HL-60 (cell line): ENCODE results near the gene IL17C.
A peak's percentile ranks its signal among the peaks of the same experiment; 100 is the strongest.

Experiments
- GABPA ChIP-seq: IDR thresholded peaks from 2 replicates; pipeline ENCODE4 v1.6.1; 2012; ENCODE audit warnings: low read depth
- POLR2AphosphoS5 ChIP-seq: IDR thresholded peaks from 2 replicates; pipeline ENCODE4 v1.6.1; 2012; ENCODE audit warnings: low read depth
- SPI1 ChIP-seq: IDR thresholded peaks from 2 replicates; pipeline ENCODE4 v1.6.1; 2012; ENCODE audit warnings: low read depth, mild to moderate bottlenecking, borderline replicate concordance
- TF ChIP-seq, protein P1 (sequence below): IDR thresholded peaks from one replicate; pipeline ENCODE4 v1.5.1; 2011; ENCODE audit warnings: low read length, control low read depth, inconsistent platforms; ENCODE audit not compliant: insufficient read depth
- TF ChIP-seq, protein P2 (sequence below): IDR thresholded peaks from 2 replicates; pipeline ENCODE4 v1.6.1; 2012; ENCODE audit warnings: low read depth; ENCODE audit not compliant: insufficient replicate concordance

DNA sequence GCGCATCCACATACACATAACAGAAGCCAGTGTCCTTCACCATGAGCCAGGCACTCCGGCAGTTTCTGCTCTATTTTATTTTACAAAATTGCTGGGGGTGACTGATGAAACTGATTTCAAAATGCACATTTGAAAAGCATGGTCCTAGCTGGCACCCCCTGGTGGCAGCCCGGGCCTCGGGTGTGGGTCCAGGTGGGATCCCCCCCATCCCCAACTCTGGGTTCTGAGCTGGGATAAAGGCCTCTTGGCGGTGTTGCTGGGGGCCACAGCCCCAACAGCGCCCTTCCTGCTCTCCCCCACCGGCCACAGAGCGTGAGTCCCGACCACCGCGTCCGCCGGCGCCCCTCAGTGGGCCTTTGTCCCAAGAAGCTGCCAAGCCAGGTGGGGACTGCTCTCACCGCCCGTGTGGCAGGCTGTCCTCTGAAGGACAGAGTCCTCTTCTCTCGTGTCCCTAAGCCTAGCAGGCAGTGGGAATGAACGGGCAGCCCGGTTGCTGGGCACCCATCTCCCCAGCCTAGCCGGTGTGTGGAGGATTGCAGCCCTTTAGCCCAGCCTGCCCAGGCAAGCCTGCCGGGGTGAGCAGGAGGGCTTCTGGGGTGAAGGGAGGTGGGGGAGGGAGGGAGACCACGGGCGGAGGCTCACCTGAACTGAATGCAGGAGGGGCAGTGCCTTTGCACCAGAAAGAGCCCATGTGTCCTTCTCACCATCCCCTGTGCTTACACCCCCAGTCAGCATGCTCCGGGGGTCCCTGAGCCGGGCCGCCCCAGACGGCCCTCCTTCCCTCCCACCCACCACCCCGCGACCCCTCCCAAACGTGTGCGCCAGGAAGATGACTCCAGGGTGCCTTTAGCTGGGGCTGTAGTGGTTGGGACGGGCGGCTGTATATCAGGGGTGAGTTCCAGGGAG lies 47.0 kb downstream of the IL17C start:
- TF ChIP-seq, protein P1, sequence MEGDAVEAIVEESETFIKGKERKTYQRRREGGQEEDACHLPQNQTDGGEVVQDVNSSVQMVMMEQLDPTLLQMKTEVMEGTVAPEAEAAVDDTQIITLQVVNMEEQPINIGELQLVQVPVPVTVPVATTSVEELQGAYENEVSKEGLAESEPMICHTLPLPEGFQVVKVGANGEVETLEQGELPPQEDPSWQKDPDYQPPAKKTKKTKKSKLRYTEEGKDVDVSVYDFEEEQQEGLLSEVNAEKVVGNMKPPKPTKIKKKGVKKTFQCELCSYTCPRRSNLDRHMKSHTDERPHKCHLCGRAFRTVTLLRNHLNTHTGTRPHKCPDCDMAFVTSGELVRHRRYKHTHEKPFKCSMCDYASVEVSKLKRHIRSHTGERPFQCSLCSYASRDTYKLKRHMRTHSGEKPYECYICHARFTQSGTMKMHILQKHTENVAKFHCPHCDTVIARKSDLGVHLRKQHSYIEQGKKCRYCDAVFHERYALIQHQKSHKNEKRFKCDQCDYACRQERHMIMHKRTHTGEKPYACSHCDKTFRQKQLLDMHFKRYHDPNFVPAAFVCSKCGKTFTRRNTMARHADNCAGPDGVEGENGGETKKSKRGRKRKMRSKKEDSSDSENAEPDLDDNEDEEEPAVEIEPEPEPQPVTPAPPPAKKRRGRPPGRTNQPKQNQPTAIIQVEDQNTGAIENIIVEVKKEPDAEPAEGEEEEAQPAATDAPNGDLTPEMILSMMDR = peak; percentile 29
- TF ChIP-seq GABPA = no peak
- TF ChIP-seq, protein P2, sequence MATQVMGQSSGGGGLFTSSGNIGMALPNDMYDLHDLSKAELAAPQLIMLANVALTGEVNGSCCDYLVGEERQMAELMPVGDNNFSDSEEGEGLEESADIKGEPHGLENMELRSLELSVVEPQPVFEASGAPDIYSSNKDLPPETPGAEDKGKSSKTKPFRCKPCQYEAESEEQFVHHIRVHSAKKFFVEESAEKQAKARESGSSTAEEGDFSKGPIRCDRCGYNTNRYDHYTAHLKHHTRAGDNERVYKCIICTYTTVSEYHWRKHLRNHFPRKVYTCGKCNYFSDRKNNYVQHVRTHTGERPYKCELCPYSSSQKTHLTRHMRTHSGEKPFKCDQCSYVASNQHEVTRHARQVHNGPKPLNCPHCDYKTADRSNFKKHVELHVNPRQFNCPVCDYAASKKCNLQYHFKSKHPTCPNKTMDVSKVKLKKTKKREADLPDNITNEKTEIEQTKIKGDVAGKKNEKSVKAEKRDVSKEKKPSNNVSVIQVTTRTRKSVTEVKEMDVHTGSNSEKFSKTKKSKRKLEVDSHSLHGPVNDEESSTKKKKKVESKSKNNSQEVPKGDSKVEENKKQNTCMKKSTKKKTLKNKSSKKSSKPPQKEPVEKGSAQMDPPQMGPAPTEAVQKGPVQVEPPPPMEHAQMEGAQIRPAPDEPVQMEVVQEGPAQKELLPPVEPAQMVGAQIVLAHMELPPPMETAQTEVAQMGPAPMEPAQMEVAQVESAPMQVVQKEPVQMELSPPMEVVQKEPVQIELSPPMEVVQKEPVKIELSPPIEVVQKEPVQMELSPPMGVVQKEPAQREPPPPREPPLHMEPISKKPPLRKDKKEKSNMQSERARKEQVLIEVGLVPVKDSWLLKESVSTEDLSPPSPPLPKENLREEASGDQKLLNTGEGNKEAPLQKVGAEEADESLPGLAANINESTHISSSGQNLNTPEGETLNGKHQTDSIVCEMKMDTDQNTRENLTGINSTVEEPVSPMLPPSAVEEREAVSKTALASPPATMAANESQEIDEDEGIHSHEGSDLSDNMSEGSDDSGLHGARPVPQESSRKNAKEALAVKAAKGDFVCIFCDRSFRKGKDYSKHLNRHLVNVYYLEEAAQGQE = no peak
- no peak for TF ChIP-seq POLR2AphosphoS5
- TF ChIP-seq SPI1 = no peak
